GM12878 (cell line): ENCODE data around the gene UBASH3A. TPM values are rescaled to one million over a fixed set of nuclear protein-coding genes. Genes with fewer than 3 reads are reported as not detected.

Experiments
- ASH2L ChIP-seq: fragments of 300-600, 200-600 bp; sonication (generic); IDR thresholded peaks from 2 replicates; pipeline ENCODE4 v1.6.1; 2017; ENCODE audit warnings: low read depth, mild to moderate bottlenecking, borderline replicate concordance
- CREM ChIP-seq: IDR thresholded peaks from 2 replicates; pipeline ENCODE4 v1.6.1; 2014; ENCODE audit warnings: antibody characterized with exemption, low read depth
- E2F8 ChIP-seq: fragments of 450-650 bp; IDR thresholded peaks from 2 replicates; pipeline ENCODE4 v1.6.1; 2018; ENCODE audit warnings: mild to moderate bottlenecking, low read depth, moderate library complexity; ENCODE audit not compliant: partially characterized antibody
- ELK1 ChIP-seq: IDR thresholded peaks from 2 replicates; pipeline ENCODE4 v1.6.1; 2012; ENCODE audit warnings: low read depth, low read length, improper control_type of control experiment
- FOS ChIP-seq: IDR thresholded peaks from 3 replicates; pipeline ENCODE4 v1.6.1; 2011; ENCODE audit warnings: borderline replicate concordance; ENCODE audit not compliant: insufficient read length; ENCODE audit errors: extremely low read depth
- FOXK2 ChIP-seq: fragments of 450-650 bp; IDR thresholded peaks from 2 replicates; pipeline ENCODE4 v1.6.1; 2017; ENCODE audit warnings: mild to moderate bottlenecking, moderate library complexity
- JUNB ChIP-seq: IDR thresholded peaks from 2 replicates; pipeline ENCODE4 v1.6.1; 2016; ENCODE audit warnings: antibody characterized with exemption, mild to moderate bottlenecking
- MEF2A ChIP-seq: IDR thresholded peaks from 2 replicates; pipeline ENCODE4 v1.6.1; 2011; ENCODE audit warnings: low read depth, mild to moderate bottlenecking, low read length, moderate library complexity; ENCODE audit not compliant: insufficient read depth
- NFYB ChIP-seq: IDR thresholded peaks from 2 replicates; pipeline ENCODE4 v1.6.1; 2011; ENCODE audit warnings: low read depth, mild to moderate bottlenecking, low read length, improper control_type of control experiment, moderate library complexity; ENCODE audit not compliant: insufficient read depth
- PAX5 ChIP-seq: IDR thresholded peaks from 2 replicates; pipeline ENCODE4 v1.6.1; 2011; ENCODE audit warnings: low read depth, low read length, borderline replicate concordance
- PAX8 ChIP-seq: fragments of 450-650 bp; IDR thresholded peaks from 2 replicates; pipeline ENCODE4 v1.6.1; 2017; ENCODE audit warnings: mild to moderate bottlenecking, moderate library complexity
- PML ChIP-seq: IDR thresholded peaks from 2 replicates; pipeline ENCODE4 v1.6.1; 2012; ENCODE audit warnings: low read length, inconsistent platforms
- POLR2AphosphoS2 ChIP-seq: IDR thresholded peaks from 2 replicates; pipeline ENCODE4 v1.6.1; 2011; ENCODE audit warnings: low read depth, mild to moderate bottlenecking, low read length, improper control_type of control experiment, moderate library complexity
- POLR2AphosphoS5 ChIP-seq: IDR thresholded peaks from 2 replicates; pipeline ENCODE4 v1.6.1; 2011; ENCODE audit warnings: mild to moderate bottlenecking, low read length, inconsistent platforms
- RELA ChIP-seq: fragments of 450-650 bp; IDR thresholded peaks from 2 replicates; pipeline ENCODE4 v1.8.0; 2014; ENCODE audit warnings: borderline replicate concordance; ENCODE audit not compliant: partially characterized antibody
- SRF ChIP-seq, 2 experiments: IDR thresholded peaks; 2 replicates each; pipeline ENCODE4 v1.6.1; 2011; ENCODE audit warnings: low read depth in 2 of 2, low read length in 2 of 2, mild to moderate bottlenecking in 1 of 2, moderate library complexity in 1 of 2
- SUZ12 ChIP-seq: fragments of 200-600 bp; sonication (generic); IDR thresholded peaks from one replicate; pipeline ENCODE4 v1.6.1; 2018; ENCODE audit warnings: antibody characterized with exemption, mild to moderate bottlenecking; ENCODE audit not compliant: unreplicated experiment
- TCF3 ChIP-seq: IDR thresholded peaks from 2 replicates; pipeline ENCODE4 v1.6.1; 2012; ENCODE audit warnings: low read depth, mild to moderate bottlenecking, low read length, borderline replicate concordance; ENCODE audit not compliant: insufficient read depth
- TCF7 ChIP-seq: IDR thresholded peaks from 2 replicates; pipeline ENCODE4 v1.6.1; 2014; ENCODE audit warnings: antibody characterized with exemption, borderline replicate concordance
- ZBED1 ChIP-seq: IDR thresholded peaks from 2 replicates; pipeline ENCODE4 v1.6.1; 2016; ENCODE audit warnings: borderline replicate concordance
- ZNF384 ChIP-seq: IDR thresholded peaks from 2 replicates; pipeline ENCODE4 v1.6.1; 2012; ENCODE audit warnings: low read depth, mild to moderate bottlenecking, low read length, improper control_type of control experiment, borderline replicate concordance
- polyA plus RNA-seq, 11 experiments: library from polyadenylated mRNA; depleted of rRNA in 4 of 11; unstranded in 6 of 11; stranded (reverse) in 5 of 11; fragments of >200 nt; fragmentation: Nextera tagmentation in 4 of 11; fragmentation: Illumina TruSeq in 1 of 11; extraction: Ambion mirVana in 4 of 11; extraction: Trizol in 1 of 11; gene quantifications; 1 replicate in 1 of 11; 2 replicates in 10 of 11; pipeline versions ENCODE4 v1.2.1 to v1.2.3, GENCODE V29; 2011 to 2016; ENCODE audit warnings: inconsistent platforms in 2 of 11, missing spikeins in 2 of 11, low read depth in 1 of 11
- total RNA-seq, 4 experiments: library from RNA; depleted of rRNA in 3 of 4; stranded (reverse); fragments of >200 nt in 3 of 4; fragmentation: Illumina TruSeq in 1 of 4; extraction: Trizol in 1 of 4; gene quantifications; 2 replicates each; pipeline versions ENCODE4 v1.2.1 to v1.2.3, GENCODE V29; 2013 to 2021
- TF ChIP-seq, protein P1 (sequence below): IDR thresholded peaks from 2 replicates; pipeline ENCODE4 v1.6.1; 2011; ENCODE audit warnings: low read depth, mild to moderate bottlenecking, low read length, moderate library complexity, borderline replicate concordance; ENCODE audit errors: extremely low read depth
- TF ChIP-seq, protein P2 (sequence below): fragments of 450-650 bp; formaldehyde crosslinking; IDR thresholded peaks from 2 replicates; pipeline ENCODE4 v1.5.0; 2022; ENCODE audit warnings: mild to moderate bottlenecking, missing genetic modification characterization

UBASH3A gene
- total and polyA plus RNA-seq, 10 of the 15 experiments (the other 5 are each of a cell fraction or from before 2014, with no cell fraction given), result 0.04 to 0.39 (median 0.23) TPM; not detected in 1

DNA sequence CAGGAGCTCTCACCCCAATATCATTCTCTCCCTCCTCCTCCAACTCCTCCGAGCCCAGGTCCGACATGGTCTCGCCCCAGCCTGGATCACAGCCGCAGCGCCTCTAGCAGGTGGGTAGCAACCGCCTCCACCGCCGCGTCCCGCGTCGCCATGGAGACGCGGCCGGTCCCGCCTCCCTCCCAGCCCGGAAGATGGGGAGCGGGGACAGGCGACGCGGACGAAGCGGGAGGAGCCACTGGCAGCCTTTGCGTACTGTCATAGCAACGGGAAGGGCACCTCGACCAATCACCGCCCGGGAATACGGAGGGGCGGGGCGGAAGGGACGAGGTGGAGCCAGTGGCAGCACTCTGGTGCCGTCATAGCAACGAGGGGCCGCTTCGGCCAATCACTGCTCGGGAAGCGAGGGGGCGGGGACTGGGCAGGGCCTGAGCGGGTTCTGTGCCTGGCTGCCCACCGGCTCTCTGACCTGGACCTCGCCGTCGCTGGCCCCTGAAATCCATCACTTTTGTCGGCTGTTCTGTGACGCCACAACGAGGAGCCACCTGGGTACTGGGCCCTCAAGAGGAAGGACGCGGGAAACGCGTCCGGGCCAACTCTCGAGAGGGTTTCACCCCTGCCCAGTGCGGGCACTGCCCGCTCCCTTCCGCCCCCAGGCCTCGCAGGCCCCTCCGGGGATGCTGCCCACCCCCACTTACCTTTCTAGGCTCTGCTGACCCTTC is 92.6 kb downstream of the UBASH3A start, which contains the start of gene RSPH1 (continued):
- TF ChIP-seq, protein P1, sequence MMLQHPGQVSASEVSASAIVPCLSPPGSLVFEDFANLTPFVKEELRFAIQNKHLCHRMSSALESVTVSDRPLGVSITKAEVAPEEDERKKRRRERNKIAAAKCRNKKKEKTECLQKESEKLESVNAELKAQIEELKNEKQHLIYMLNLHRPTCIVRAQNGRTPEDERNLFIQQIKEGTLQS, result no peak
- TF ChIP-seq FOXK2 (no peak), TCF3 (no peak), E2F8 (no peak), JUNB (no peak), PML (no peak), MEF2A (no peak), RELA (peak; percentile 36), TCF7 (no peak), POLR2AphosphoS5 (no peak; the same call in 1 of the 2 replicates), ELK1 (peak; percentile 57; the same call in 1 of the 2 replicates), SRF (IDR thresholded peaks at IDR 0.05; ENCODE audit: low read depth in 2 of 2, low read length in 2 of 2) (no peak), ZNF384 (no peak), PAX5 (no peak), SUZ12 (no peak), PAX8 (no peak), CREM (peak; percentile 81), FOS (peak; percentile 8), ASH2L (no peak), POLR2AphosphoS2 (no peak), NFYB (peak; percentile 72; the same call in 1 of the 2 replicates), ZBED1 (no peak)
- TF ChIP-seq, protein P2, sequence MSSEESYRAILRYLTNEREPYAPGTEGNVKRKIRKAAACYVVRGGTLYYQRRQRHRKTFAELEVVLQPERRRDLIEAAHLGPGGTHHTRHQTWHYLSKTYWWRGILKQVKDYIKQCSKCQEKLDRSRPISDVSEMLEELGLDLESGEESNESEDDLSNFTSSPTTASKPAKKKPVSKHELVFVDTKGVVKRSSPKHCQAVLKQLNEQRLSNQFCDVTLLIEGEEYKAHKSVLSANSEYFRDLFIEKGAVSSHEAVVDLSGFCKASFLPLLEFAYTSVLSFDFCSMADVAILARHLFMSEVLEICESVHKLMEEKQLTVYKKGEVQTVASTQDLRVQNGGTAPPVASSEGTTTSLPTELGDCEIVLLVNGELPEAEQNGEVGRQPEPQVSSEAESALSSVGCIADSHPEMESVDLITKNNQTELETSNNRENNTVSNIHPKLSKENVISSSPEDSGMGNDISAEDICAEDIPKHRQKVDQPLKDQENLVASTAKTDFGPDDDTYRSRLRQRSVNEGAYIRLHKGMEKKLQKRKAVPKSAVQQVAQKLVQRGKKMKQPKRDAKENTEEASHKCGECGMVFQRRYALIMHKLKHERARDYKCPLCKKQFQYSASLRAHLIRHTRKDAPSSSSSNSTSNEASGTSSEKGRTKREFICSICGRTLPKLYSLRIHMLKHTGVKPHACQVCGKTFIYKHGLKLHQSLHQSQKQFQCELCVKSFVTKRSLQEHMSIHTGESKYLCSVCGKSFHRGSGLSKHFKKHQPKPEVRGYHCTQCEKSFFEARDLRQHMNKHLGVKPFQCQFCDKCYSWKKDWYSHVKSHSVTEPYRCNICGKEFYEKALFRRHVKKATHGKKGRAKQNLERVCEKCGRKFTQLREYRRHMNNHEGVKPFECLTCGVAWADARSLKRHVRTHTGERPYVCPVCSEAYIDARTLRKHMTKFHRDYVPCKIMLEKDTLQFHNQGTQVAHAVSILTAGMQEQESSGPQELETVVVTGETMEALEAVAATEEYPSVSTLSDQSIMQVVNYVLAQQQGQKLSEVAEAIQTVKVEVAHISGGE (CRISPR knock-in tag), result no peak
